ENCODE measurements around the gene ARHGAP6. TPM values are rescaled to one million over a fixed set of nuclear protein-coding genes. Genes with fewer than 3 reads are reported as not detected.

Gene ARHGAP6
- total RNA-seq, 1 donor from 2014 or later = 0.39 TPM

- DNase-seq (ENCODE audit: low read depth in 2 of 2) = no peak
These were observed 238.8 kb downstream of the ARHGAP6 start for GRCh38 chrX:11426712-11427452.

GRCh38 chrX:11424903-11425674, 240.6 kb downstream of the ARHGAP6 start:
- no peak for DNase-seq (ENCODE audit: low read depth in 2 of 2)

- no peak for DNase-seq (ENCODE audit: low read depth in 2 of 2)
These were observed 241.8 kb downstream of the ARHGAP6 start for GRCh38 chrX:11423949-11424348.

GRCh38 chrX:11423362-11423818, 242.3 kb downstream of the ARHGAP6 start:
- peak in 1 of 2 donors; percentile 26 for DNase-seq (ENCODE audit: low read depth in 2 of 2)

GRCh38 chrX:11422525-11422857, 243.2 kb downstream of the ARHGAP6 start:
- DNase-seq (ENCODE audit: low read depth in 2 of 2) = no peak

GRCh38 chrX:11421805-11422524, 243.8 kb downstream of the ARHGAP6 start:
- DNase-seq (ENCODE audit: low read depth in 2 of 2) = no peak

- DNase-seq (ENCODE audit: low read depth in 2 of 2) = no peak
These were observed 244.9 kb downstream of the ARHGAP6 start for GRCh38 chrX:11420851-11421250.

GRCh38 chrX:11419102-11419501, 246.6 kb downstream of the ARHGAP6 start:
- DNase-seq (ENCODE audit: low read depth in 2 of 2) = peak in 1 of 2 donors; percentile 45

GRCh38 chrX:11416600-11416999, 249.1 kb downstream of the ARHGAP6 start:
- peak in 1 of 2 donors; percentile 20 for DNase-seq (ENCODE audit: low read depth in 2 of 2)

- no peak for DNase-seq (ENCODE audit: low read depth in 2 of 2)
These were observed 251.6 kb downstream of the ARHGAP6 start for GRCh38 chrX:11414091-11414490.

GRCh38 chrX:11412715-11413623, 252.8 kb downstream of the ARHGAP6 start:
- DNase-seq (ENCODE audit: low read depth in 2 of 2) = peak in 1 of 2 donors; percentile 67

- no peak for DNase-seq (ENCODE audit: low read depth in 2 of 2)
These were observed 255.8 kb downstream of the ARHGAP6 start for GRCh38 chrX:11409957-11410356.

- no peak for DNase-seq (ENCODE audit: low read depth in 2 of 2)
These were observed 256.9 kb downstream of the ARHGAP6 start for GRCh38 chrX:11408783-11409182.

- no peak for DNase-seq (ENCODE audit: low read depth in 2 of 2)
These were observed 257.7 kb downstream of the ARHGAP6 start for GRCh38 chrX:11408109-11408405.

- DNase-seq (ENCODE audit: low read depth in 2 of 2) = no peak
These were observed 258.2 kb downstream of the ARHGAP6 start for GRCh38 chrX:11407331-11408108.

- DNase-seq (ENCODE audit: low read depth in 2 of 2) = no peak
These were observed 259.5 kb downstream of the ARHGAP6 start for GRCh38 chrX:11406109-11406765.

GRCh38 chrX:11403631-11404030, 262.1 kb downstream of the ARHGAP6 start:
- no peak for DNase-seq (ENCODE audit: low read depth in 2 of 2)

GRCh38 chrX:11401966-11402365, 263.8 kb downstream of the ARHGAP6 start:
- no peak for DNase-seq (ENCODE audit: low read depth in 2 of 2)

- no peak for DNase-seq (ENCODE audit: low read depth in 2 of 2)
These were observed 266.1 kb downstream of the ARHGAP6 start for GRCh38 chrX:11399489-11400094.

- no peak for DNase-seq (ENCODE audit: low read depth in 2 of 2)
These were observed 266.9 kb downstream of the ARHGAP6 start for GRCh38 chrX:11398785-11399184.
